ENCODE measurements around the gene ACOT4.
"Not testable (repeated sequence)": the region's sequence is repeated elsewhere in the genome, so short reads cannot be mapped to it uniquely, and the experiment has no call there.

Gene ACOT4

GRCh38 chr14:73627151-73627558 is 35.5 kb downstream of the ACOT4 start:
- DNase-seq: no peak
- intact Hi-C loops (cut with DNase I): no loop called here

DNA sequence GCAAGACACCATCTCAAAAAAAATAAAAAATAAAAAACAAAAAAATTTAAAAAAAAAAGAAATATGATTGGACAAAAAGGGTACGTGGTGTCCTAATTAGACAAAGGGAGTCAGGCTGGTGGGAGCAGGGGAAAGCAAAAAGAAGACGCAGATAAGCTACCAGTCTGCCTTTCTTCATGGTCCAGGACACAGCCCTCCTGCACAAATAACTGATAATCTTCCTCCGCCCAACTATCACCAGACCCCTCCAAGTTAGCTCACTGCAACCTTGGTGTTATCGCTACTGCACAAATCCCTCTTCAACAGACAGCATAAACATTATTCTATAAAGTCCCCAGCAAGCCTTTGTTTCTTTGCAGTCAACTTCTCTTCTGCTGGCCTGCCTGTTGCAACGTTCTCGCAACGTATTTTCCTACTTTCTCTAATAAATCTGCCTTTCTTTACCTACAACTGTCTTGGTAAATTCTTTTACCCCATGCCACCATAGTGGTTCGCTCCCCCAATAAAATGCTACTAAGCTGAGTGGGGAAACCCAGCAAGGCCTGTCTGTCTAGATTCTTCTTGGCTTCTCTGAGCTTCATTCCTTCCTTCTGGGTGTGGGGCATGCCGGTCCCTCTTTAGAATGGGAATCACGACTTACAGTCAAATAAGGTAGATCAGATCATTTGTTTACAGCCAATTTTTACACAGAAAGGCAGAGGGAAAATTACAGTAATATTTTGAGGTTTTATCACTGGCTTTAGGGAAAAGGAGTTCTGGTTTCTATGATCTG is 38.5 kb downstream of the ACOT4 start:
- no peak for DNase-seq
- intact Hi-C loops (cut with DNase I): loop anchor here (5.0 kb wide), 1 partner anchor 82 kb away; the partner anchor contains the start of gene PNMA1

- DNase-seq: peak; percentile 34 to 93 (median 64)
- intact Hi-C loops (cut with DNase I): loop anchor here (2.0 to 5.0 kb wide), 2 partner anchors 79 to 125 kb away; partner anchors contain the start of gene PNMA1
Observed at GRCh38 chr14:73633116-73634010, 41.7 kb downstream of the ACOT4 start.

GRCh38 chr14:73634011-73634833 is 42.5 kb downstream of the ACOT4 start:
- peak; percentile 14 to 91 (median 56) for DNase-seq
- intact Hi-C loops (cut with DNase I): loop anchor here (5.0 kb wide), 1 partner anchor 78 kb away; the partner anchor contains the start of gene PNMA1

DNA sequence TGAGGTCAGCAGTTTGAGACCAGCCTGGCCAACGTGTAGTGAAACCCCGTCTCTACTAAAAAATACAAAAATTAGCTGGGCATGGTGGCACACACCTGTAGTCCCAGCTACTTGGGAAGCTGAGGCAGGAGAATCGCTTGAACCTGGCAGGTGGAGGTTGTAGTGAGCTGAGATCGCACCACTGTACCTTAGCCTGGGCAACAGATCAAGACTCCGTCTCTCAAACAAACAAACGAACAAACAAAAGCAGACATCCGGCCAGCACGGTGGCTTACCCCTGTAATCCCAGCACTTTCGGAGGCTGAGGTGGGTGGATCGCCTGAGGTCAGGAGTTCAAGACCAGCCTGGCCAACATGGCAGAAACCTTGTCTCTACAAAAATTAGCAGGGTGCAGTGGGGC is 44.7 kb downstream of the ACOT4 start:
- DNase-seq; intact Hi-C loops (cut with DNase I): not testable (repeated sequence)

GRCh38 chr14:73637830-73638229 is 46.2 kb downstream of the ACOT4 start:
- no peak for DNase-seq

GRCh38 chr14:73640796-73641365 is 49.2 kb downstream of the ACOT4 start:
- intact Hi-C loops (cut with DNase I): no loop called here
- DNase-seq: no peak

More at GRCh38 chr14:73637830-73638229, 46.2 kb downstream of the ACOT4 start:
- intact Hi-C loops (cut with DNase I): no loop called here

DNA sequence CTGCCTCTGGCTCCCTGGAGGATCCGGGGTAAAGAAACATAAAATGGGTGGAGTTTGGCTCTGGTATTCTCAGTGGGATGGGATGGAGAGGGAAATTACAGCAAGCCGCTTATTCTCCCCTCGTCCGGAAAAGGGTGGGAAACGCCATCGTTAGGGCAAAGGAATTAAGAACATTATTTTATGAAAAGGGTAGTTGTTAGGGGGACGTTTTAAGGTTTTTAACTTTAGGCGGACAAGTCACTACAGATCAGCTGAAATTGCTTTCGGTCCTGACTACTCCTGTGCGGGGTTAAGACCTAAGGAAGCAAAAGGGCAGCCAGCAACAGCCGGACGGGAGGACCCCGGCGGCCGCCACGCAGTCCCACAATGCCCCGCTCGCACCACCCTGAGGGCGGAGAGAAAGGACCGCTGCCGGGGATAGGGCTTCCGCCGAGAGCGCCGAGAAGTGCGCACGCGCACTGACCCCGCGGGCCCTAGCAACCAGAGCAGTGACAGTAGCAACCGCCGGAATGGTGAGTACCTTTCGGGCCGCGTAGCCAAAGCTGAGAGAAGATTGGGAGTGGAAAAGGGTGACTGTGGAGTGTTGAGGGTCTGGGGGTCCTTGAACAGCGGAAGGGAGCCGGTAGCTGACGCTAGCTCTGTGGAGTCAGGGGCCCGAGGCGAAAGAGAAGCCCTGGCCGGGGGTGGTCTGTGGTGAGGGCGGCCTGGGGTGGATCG is 53.0 kb downstream of the ACOT4 start, which contains the start of gene DNAL1:
Gene DNAL1, plus strand, starts transcription at position 456 of the 717 bp plus-strand sequence. Its CDS starts 54 bp downstream, at position 510.
- DNase-seq: peak; percentile 89 to 99 (median 93)
- intact Hi-C loops (cut with DNase I): no loop called here

- DNase-seq: no peak
- intact Hi-C loops (cut with DNase I): no loop called here
Observed at GRCh38 chr14:73645248-73645610, 53.6 kb downstream of the ACOT4 start.

All from posterior cingulate gyrus (tissue), 11 donors.